GM18858 (cell line): ENCODE results near the gene FZD8.

Experiments used
- ATAC-seq: cut with Tn5 transposase; IDR thresholded peaks from one replicate; pipeline ENCODE4 v1.9.1; 2021; ENCODE audit not compliant: unreplicated experiment

FZD8 gene

GRCh38 chr10:35642793-35643114 lies 658 bp upstream of the FZD8 start:
- no peak for ATAC-seq

DNA sequence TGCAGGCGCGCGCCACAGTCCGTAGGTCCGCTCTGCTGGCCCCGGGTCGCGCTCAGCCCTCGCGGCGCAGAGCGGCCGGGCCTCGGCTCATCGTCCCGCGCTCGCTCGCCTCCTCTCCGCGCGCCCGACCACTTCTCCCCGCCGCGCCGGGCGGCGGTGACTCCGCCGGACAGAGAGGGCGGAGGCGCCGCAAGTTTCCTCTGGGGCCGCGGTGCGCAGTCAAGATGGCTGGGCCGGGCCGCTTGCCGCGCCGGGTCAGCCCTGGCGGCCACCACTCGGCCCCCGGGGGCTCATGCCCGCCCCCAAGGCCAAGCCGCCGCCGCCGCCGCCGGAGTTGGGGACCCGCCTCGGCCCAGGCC lies 441 bp downstream of the FZD8 start:
- ATAC-seq: peak; percentile 14

DNA sequence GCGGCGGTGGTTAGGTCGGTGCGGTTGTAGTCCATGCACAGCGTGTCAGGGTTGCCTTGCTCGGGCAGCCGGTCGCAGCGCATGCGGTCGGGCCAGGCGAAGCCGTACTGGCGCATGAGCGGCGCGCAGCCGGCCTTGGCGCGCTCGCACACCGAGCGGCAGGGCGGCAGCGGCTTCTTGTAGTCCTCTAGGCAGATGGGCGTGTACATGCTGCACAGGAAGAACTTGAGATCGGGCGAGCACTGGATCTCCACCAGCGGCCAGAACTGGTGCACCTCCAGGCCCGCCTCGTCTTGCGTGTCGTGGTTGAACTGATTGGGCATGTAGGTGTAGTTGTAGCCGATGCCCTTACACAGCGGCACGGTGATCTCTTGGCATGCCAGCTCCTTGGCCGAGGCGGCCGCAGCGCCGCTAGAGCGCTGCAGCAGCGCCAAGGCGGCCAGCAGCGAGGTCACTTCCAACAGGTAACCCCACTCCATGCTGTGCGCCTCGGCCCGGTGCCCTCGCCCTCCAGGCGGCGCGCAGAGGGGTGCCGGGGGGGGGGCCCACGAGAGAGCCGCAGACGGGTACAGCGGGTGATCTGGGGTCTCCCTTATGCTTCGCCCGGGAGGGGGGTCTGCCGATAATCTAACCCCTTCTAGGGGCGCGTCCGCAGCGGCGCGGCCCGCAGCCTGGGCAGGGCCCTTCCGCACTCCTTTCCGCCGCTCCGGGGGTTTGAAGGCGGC lies 983 bp downstream of the FZD8 start:
- peak; percentile 30 for ATAC-seq

DNA sequence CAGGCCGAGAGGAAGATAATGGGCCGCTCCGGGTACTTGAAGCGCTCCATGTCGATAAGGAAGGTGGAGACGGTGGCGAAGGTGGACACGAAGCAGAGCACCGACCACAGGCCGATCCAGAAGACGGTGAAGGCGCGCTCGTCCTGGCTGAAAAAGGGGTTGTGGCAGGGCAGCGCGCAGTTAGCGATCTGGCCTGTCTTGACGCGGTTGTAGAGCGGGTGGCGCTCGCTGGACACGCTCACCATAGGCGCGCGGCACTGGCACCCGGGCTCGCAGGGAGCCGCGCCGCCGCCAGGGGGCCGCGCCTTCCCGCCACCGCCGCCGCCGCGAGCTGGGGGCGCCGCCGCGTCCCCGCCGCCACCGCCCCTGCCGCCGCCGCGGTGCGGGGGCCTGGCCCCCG lies 1.6 kb downstream of the FZD8 start:
- ATAC-seq: peak; percentile 25

GRCh38 chr10:35639728-35640401 lies 2.2 kb downstream of the FZD8 start:
- ATAC-seq: no peak

GRCh38 chr10:35639021-35639727 lies 2.9 kb downstream of the FZD8 start:
- ATAC-seq: no peak

GRCh38 chr10:35638101-35638500 lies 4.0 kb downstream of the FZD8 start:
- ATAC-seq: no peak

- ATAC-seq: no peak
These were observed 4.6 kb downstream of the FZD8 start for GRCh38 chr10:35637462-35637861.

DNA sequence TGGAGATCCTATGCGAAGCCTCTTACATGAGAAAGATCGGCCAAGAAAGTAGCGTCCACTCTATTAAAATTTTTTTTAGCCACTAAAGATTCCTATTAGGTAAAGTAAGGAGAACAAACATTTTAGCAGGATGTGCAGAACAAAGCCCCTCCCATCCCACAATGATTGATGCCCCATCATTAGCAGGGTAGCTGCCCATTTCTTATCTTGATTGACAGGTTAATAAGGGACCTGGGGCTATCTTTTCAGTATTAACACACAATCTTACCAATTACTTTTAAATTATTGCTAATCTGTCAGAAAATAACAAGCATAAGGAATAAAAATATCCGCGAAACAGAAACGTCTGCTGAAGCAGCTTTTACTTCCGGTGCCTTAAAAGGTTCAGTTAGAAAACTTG lies 5.1 kb downstream of the FZD8 start:
- ATAC-seq: no peak

DNA sequence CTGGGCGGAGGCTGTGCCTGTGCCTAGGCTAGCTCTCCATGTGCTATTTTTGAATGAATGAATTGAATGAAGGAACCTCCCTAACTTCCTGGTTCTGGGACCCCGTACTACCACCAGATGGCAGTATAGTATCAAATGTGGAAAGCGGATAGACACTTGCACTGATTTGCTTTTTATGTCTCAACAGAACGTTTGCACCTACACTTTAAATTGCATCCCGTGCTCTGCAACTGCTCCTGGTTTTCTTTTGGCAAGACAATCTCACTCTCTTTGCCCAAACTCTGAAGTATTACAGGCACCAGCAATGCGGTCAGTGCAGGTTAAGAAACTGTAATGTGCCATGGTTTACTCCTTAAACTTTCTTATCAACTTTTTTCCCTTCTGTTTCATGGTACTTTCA lies 6.5 kb downstream of the FZD8 start:
- ATAC-seq: peak; percentile 87

GRCh38 chr10:35633006-35633980 lies 8.8 kb downstream of the FZD8 start:
- ATAC-seq: no peak

- no peak for ATAC-seq
These were observed 10.1 kb downstream of the FZD8 start for GRCh38 chr10:35632027-35632426.

GRCh38 chr10:35631404-35631803 lies 10.7 kb downstream of the FZD8 start:
- no peak for ATAC-seq

DNA sequence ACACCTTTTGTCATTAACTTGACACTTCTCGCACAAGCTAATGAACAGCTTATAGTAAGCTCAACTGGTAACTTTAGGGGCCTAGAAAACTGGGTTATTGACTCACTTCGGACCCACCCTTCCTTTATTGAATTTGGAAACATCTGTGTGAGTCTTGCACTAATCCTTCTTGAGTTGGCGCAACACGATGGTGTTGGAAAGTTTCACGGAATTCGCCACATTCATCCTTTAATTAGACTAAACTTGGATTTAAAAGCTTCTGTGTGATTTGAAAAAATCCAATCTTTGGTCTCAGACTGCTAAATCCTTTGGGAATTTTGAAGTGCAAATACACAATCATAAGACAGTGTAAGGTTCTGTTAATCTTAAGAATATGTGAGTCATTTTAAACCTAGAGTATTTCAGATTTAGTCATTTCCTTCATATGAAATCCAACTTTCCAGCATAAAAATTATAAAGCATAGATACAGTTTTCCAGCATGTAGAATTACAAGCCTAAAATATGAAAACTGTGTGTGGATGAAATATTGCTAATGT lies 15.1 kb downstream of the FZD8 start:
- no peak for ATAC-seq

- no peak for ATAC-seq
These were observed 27.8 kb downstream of the FZD8 start for GRCh38 chr10:35614312-35614711.

GRCh38 chr10:35613597-35614226 lies 28.4 kb downstream of the FZD8 start:
- ATAC-seq: no peak

DNA sequence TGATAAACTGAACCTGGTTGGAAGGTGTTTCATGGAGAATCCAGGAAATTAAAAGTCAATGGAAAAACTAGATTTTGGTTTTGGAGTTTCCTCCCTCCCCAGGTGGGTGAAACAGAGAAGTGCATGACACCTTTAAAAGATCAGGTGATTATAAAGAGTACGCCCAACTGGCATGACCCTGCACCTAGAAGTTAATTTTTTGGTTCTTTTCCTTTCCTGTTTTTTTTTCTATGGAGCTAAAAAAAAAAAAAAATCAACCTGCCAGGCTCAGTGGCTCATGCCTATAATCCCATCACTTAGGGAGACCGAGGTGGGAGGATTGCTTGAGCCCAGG lies 29.0 kb downstream of the FZD8 start:
- no peak for ATAC-seq

DNA sequence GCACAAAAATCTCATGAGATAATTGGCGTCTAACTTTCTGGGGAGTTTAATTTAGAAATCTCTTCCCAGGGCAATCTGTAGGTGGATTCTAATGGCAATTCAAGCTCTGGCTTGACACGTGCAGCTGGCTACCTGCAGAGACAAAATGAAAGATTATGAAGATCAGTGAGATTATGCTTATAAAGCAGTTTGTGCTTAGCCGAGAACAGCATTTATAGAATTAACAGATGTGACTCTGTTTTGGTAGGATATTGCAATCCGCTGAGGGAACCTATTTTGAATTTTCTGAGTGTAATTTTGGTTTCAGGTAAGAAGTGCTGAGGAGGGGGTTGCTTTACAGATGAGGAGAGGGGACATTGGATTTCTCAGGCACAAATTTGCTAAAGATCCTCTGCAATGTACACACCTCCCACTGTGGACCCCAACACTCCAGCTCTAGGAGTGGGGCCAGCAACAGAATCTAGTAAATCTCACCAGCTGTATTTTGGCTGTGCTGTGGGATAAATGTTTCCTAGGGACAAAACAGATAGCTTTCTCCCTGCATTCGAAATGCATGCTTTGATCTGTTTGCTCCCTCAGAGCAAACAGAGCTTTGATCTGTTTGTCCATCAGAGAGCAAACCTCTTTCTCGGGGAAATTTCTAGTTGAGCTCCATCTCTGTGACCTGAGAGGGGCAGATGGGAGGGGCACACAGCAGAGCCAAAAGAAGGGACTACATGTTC lies 29.6 kb downstream of the FZD8 start:
- no peak for ATAC-seq

DNA sequence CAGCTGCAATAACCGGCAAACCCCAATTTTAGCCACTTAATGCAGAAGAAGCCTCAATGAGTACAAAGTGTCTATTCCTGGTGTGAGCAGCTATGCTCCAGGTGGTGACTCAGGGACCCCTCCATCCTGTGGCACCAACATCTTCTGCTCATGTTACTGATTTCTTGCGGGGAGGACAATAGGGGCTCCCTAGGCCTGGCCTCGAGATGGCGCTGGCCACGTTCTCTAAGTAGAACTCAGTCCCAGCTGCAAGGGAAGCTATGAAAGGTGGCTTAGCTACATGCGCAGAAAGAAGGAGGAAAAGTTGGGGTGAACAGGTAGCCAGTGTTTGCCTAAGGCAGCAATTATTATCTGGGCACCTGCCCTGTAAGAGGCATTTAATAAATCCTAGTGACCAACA lies 30.3 kb downstream of the FZD8 start:
- no peak for ATAC-seq

DNA sequence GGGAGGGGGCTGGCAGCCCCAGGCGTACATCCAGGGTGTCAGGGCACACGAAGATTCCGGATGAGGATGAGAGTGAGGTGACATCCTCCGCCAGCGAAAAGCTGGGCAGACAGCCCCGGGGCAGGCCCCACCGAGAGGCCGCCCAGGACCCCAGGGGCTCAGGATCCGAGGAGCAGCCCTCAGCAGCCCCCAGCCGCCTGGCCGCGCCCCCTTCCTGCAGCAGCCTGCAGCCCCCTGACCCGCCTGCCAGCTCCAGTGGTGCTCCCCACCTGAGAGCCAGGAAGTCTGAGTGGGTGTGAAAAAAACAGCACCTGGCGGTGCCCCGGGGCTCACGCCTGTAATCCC lies 33.8 kb downstream of the FZD8 start:
- ATAC-seq: no peak
